Measurements from ENCODE around the gene SPECC1. TPM values are rescaled to one million over a fixed set of nuclear protein-coding genes. Genes with fewer than 3 reads are reported as not detected.
A peak's percentile ranks its signal among the peaks of the same experiment; 100 is the strongest.

The SPECC1 gene
- total RNA-seq, 1 donor from 2014 or later: 91.9 TPM

GRCh38 chr17:20154286-20155000 lies 145.3 kb downstream of the SPECC1 start:
- no peak for DNase-seq (ENCODE audit: low spot score)
- Mint-ChIP-seq H3K27me3 (ENCODE audit: low read depth) (no peaks in the 10 kb centered on the region), H3K4me3 (ENCODE audit: unreplicated experiment) (no peak overlapping the region), H3K4me1 (ENCODE audit: low read depth) (peaks cover 31% of the 10 kb centered on the region), H3K9me3 (ENCODE audit: low read depth) (no peaks in the 10 kb centered on the region), H3K36me3 (ENCODE audit: low read depth) (peaks cover 2% of the 10 kb centered on the region), H3K27ac (ENCODE audit: unreplicated experiment) (no peak overlapping the region)
- TF ChIP-seq CTCF (IDR thresholded peaks at IDR 0.05): no peak

GRCh38 chr17:20155258-20156195 lies 146.4 kb downstream of the SPECC1 start:
- Mint-ChIP-seq H3K4me3 (ENCODE audit: unreplicated experiment) (no peak overlapping the region), H3K4me1 (ENCODE audit: low read depth) (peaks cover 37% of the 10 kb centered on the region), H3K36me3 (ENCODE audit: low read depth) (peaks cover 2% of the 10 kb centered on the region), H3K9me3 (ENCODE audit: low read depth) (no peaks in the 10 kb centered on the region), H3K27ac (ENCODE audit: unreplicated experiment) (peak overlapping the region; percentile 74), H3K27me3 (ENCODE audit: low read depth) (no peaks in the 10 kb centered on the region)
- TF ChIP-seq CTCF (IDR thresholded peaks at IDR 0.05): peak; percentile 28
- DNase-seq (ENCODE audit: low spot score): peak; percentile 99

DNA sequence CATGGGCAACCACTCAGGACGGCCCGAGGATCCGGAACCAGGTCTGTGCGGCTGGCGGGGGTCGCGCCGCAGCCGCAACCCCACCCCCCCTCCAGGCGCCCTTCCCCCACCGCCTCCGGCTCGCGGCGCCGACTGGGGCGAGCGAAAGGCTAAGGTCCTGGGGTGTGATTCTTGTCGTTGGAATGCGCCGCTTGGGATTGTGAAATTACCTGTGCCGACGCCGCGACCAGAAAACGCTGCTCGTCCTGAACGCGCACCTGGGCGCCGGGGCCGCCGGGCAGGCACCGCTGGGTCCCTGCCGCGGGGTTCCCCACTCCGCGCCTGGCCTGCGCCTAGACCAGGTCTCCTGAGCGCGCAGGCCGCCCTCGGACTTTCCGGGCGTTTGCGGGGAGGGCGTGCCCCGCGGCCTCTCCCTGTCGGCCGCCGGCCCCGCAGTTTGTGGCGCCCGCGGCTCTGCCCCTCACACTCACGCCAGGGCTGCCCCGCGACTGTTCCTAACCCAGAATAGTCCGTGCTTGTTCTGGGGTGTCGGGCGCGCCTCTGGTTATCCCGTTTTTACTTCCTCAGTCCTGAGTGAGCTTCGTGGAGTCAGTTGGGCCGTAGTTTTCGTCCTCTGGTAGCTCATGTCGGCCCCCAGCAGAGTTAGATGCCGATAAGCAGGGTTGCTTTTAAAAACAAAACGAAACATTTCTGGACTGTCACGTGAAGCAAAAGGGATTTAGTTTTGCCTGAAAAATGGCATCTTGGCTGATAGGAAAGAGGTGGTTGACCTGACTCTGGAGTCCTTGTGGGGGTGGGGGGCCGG lies 147.2 kb downstream of the SPECC1 start:
- Mint-ChIP-seq H3K4me3 (ENCODE audit: unreplicated experiment) (no peak overlapping the region), H3K27me3 (ENCODE audit: low read depth) (no peaks in the 10 kb centered on the region), H3K27ac (ENCODE audit: unreplicated experiment) (peak overlapping the region; percentile 90), H3K36me3 (ENCODE audit: low read depth) (peaks cover 2% of the 10 kb centered on the region), H3K4me1 (ENCODE audit: low read depth) (peaks cover 37% of the 10 kb centered on the region), H3K9me3 (ENCODE audit: low read depth) (no peaks in the 10 kb centered on the region)
- no peak for TF ChIP-seq CTCF (IDR thresholded peaks at IDR 0.05)
- no peak for DNase-seq (ENCODE audit: low spot score)

DNA sequence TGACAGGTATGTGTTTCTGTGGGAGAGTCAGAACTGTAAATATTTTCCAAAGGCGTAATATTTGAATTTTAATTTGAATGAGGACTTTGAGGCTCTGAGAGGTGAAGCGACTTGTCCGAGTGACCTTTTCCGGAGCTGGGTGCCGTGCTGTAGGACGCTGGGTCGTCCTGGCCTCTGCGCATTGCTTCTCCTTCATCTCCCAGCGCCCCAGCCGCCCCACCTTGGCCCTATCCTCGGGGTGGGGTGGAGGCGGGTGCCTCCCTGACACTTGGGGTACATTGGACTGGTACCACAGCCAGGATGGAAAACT lies 147.8 kb downstream of the SPECC1 start:
- Mint-ChIP-seq H3K4me1 (ENCODE audit: low read depth) (peaks cover 37% of the 10 kb centered on the region), H3K4me3 (ENCODE audit: unreplicated experiment) (no peak overlapping the region), H3K9me3 (ENCODE audit: low read depth) (no peaks in the 10 kb centered on the region), H3K27ac (ENCODE audit: unreplicated experiment) (peak overlapping the region; percentile 90), H3K27me3 (ENCODE audit: low read depth) (no peaks in the 10 kb centered on the region), H3K36me3 (ENCODE audit: low read depth) (peaks cover 2% of the 10 kb centered on the region)
- TF ChIP-seq CTCF (IDR thresholded peaks at IDR 0.05): no peak
- DNase-seq (ENCODE audit: low spot score): no peak

DNA sequence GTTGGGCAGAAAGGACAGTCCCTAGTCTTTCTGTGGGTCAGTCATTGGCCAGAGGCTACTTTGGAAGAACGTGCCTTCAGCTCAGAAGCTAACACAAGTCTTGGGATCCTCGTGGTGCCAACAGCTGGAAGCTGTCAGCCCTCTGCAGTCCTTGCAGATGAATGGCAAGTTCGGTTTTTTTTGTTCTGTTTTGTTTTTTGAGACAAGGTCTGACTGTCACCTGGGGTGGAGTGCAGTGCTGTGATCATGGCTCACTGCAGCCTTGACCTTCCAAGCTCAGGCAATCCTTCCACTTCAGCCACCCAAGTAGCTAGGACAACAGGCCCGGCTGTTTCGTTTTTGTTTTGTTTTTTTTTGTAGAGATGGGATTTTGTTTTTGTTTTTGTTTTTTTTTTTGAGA lies 149.4 kb downstream of the SPECC1 start:
- no peak for TF ChIP-seq CTCF (IDR thresholded peaks at IDR 0.05)
- peak overlapping the region; percentile 0 for H3K4me3 Mint-ChIP-seq (ENCODE audit: unreplicated experiment)
- H3K4me1 Mint-ChIP-seq (ENCODE audit: low read depth): peaks cover 43% of the 10 kb centered on the region
- no peaks in the 10 kb centered on the region for H3K27me3 Mint-ChIP-seq (ENCODE audit: low read depth)
- H3K36me3 Mint-ChIP-seq (ENCODE audit: low read depth): peaks cover 2% of the 10 kb centered on the region
- DNase-seq (ENCODE audit: low spot score): no peak
- no peaks in the 10 kb centered on the region for H3K9me3 Mint-ChIP-seq (ENCODE audit: low read depth)
- H3K27ac Mint-ChIP-seq (ENCODE audit: unreplicated experiment): no peak overlapping the region
